GM21390 (cell line): ENCODE data around the gene CACNA1B.
"Not testable (repeated sequence)": the region's sequence is repeated elsewhere in the genome, so short reads cannot be mapped to it uniquely, and the experiment has no call there.

Source experiments
- ATAC-seq: cut with Tn5 transposase; IDR thresholded peaks from one replicate; pipeline ENCODE4 v1.9.1; 2021; ENCODE audit not compliant: unreplicated experiment

The CACNA1B gene

DNA sequence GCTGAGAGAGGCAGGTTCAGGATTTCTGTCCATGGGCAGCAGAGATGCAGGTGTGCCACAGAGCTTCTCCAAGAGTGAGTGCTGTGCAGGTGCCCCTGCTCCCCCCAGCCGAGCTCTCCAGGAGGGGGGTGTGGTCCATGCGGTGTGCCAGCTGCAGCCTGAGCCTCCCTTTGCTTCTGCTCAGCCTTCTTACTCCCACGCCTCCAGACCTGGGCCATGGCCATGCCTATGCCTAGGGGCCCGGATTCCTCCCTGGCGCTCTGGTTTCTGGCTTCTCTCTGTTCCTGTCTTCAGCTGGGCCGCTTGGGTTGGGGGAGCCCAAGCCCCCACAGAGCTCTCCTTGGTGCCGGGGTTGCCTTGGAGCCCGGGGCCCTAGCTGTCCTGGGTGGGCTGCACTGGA lies 133.3 kb downstream of the CACNA1B start:
- no peak for ATAC-seq

DNA sequence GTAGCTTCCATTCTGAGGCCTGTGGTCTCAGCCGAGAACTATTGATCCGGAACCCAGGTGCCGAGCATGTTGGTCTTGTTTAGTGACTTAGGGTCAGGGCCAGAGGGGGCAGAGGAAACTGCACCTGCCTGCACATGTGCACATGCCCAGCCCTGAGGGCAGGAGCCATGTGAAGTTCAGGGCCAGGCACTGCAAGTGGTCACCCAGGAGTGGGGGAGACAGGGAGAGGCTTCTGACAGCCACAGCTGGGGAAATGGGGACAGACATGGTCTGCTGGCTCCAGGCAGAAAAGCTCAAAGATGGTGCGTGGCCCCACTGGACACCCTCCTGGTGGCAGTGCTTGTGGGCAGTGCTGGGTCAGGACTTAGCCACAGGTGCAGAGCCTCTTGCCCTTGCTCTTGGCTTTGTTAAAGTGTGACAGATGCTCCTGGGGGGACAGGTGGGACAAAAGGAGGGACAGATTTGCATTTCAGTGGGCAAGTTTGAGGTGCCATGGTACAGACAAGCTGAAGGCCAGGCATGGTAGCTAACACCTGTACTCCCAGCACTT lies 134.4 kb downstream of the CACNA1B start:
- ATAC-seq, result no peak

- no peak for ATAC-seq
Measured at GRCh38 chr9:138013273-138013672, 135.7 kb downstream of the CACNA1B start.

- ATAC-seq, result no peak
Measured at GRCh38 chr9:138013836-138014562, 136.4 kb downstream of the CACNA1B start.

GRCh38 chr9:138014563-138014945 lies 137.0 kb downstream of the CACNA1B start:
- no peak for ATAC-seq

DNA sequence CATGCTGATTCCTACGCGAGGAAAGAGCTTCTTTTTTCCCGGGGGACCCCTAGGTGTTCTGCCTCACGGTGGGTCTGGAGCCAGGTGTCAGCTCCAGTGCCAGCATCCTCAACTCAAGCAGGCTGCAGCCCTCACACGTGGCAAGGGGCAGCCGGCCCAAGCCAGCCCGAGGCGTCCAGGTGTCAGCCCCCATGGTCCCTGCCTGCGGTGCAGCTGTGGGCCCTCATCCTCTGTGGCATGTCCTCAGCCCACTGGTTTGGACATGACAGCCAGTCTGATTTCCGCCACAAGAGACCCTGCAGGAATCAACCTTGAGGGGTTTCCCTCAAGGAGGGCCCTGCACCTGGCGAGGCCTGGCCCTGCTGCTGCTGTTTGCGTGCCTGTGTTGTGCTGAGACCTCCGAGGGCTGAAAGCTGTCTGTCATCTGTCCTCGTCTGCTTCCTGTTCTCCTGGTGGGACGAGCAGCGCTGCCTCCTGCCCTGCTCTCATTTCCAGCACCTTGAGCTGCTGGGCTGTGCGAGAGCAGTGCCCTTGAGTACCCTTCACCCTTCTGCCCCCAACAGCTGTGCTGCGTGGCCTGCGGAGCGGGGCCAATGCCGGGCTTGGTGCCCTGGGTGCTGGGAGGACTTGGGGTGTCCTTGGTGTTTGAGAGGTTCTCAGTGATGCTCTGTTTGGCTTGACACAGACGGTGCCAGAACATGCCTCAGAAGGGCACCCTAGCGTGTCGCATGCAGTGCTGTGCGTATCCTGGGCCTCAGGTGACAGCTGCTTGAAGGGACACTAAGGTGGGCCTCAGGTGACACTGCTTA lies 137.6 kb downstream of the CACNA1B start:
- no peak for ATAC-seq

GRCh38 chr9:138016406-138017187 lies 139.0 kb downstream of the CACNA1B start:
- ATAC-seq, result no peak

DNA sequence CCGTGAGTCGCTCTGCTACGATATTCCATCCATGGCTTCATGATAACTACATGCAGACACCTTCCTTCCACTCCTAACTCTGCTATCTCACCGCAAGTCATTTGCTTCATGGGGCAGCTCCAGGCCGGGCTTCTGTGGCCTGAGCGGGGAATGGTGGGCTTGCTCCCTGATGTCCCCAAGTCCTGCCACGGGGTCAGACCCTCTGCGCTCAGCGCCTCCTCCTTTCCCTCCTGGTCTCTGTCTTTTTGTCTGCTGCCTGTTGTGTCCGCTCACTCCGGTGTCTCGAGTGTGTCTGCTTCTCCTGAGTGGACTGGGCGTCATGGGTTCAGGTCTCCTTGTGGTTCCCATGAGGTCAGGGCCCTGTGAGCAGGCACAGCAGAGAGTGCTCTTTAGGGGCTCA lies 139.6 kb downstream of the CACNA1B start:
- no peak for ATAC-seq

GRCh38 chr9:138019514-138019913 lies 141.9 kb downstream of the CACNA1B start:
- not testable (repeated sequence) for ATAC-seq

GRCh38 chr9:138020120-138020794 lies 142.7 kb downstream of the CACNA1B start:
- ATAC-seq, result no peak

- ATAC-seq, result no peak
Measured at GRCh38 chr9:138020795-138021182, 143.2 kb downstream of the CACNA1B start.

DNA sequence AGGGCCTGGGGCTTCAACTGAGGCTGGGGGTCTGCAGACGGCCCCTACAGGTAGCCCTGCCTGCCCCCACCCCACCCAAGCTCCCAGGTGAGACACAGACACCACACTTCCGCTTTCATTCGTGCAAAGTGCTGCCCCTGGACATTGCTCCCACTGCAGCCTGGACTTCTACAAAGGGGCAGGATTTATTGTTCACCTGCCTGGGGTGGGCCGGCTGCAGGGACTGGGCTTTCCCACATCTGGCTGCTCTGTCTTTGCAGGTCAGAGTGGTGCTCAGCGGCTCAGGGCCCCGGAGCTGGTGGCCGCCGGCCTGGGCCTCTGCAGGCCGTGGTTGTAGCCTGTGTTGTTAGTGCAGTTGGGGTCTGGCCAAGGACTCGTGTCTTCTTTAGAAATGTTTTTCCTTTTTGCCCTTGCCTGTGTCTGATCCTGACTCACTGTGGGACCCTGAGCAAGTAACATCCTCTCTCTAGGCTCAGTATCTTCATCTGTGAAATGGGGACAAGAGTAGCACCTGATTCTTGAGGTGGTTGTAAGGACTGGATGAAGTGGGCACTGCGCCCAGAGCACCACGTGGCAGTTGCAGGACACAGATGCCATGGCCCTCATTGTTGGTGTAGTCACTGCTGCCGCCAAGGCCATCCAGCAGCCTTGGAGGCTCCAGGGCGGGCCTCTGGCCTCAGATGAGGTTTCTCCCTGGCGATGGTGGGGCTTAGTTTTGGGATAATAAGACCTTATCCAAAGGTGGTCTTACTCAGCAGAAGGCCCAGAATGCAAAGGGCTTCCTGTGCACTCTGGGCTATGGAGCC lies 143.9 kb downstream of the CACNA1B start:
- no peak for ATAC-seq

- ATAC-seq, result no peak
Measured at GRCh38 chr9:138022121-138022741, 144.6 kb downstream of the CACNA1B start.

GRCh38 chr9:138022756-138023393 lies 145.3 kb downstream of the CACNA1B start:
- no peak for ATAC-seq

GRCh38 chr9:138023394-138024124 lies 146.0 kb downstream of the CACNA1B start:
- ATAC-seq, result no peak

GRCh38 chr9:138024131-138024530 lies 146.5 kb downstream of the CACNA1B start:
- no peak for ATAC-seq

- ATAC-seq, result no peak
Measured at GRCh38 chr9:138024831-138025291, 147.3 kb downstream of the CACNA1B start.

- no peak for ATAC-seq
Measured at GRCh38 chr9:138025417-138025816, 147.8 kb downstream of the CACNA1B start.
